Nephron (organoid): ENCODE measurements around the gene GCK.

ENCODE experiments used
- H3K27ac Mint-ChIP-seq, 3 experiments: 2 replicates each; pipeline ENCODE4 v1.8.0; 2020; ENCODE audit warnings: mixed read lengths in 3 of 3, mild to moderate bottlenecking in 2 of 3, moderate library complexity in 1 of 3
- H3K27me3 Mint-ChIP-seq: 2 replicates; pipeline ENCODE4 v1.8.0; 2021; ENCODE audit warnings: low read depth, mild to moderate bottlenecking, moderate library complexity, mixed read lengths
- H3K36me3 Mint-ChIP-seq: 2 replicates; pipeline ENCODE4 v1.8.0; 2020; ENCODE audit warnings: low read depth, mixed read lengths
- H3K4me1 Mint-ChIP-seq: 2 replicates; pipeline ENCODE4 v1.8.0; 2020; ENCODE audit warnings: mixed read lengths
- H3K4me3 Mint-ChIP-seq, 3 experiments: 2 replicates each; pipeline ENCODE4 v1.8.0; 2020; ENCODE audit warnings: mild to moderate bottlenecking in 3 of 3, mixed read lengths in 3 of 3, moderate library complexity in 2 of 3
- H3K9me3 Mint-ChIP-seq: 2 replicates; pipeline ENCODE4 v1.8.0; 2020; ENCODE audit warnings: mixed read lengths
- CTCF ChIP-seq, 3 experiments: fragments of 200-600 bp; sonication (generic); IDR thresholded peaks; one replicate each; pipeline ENCODE4 v1.5.0; 2021; ENCODE audit warnings: antibody characterized with exemption in 3 of 3; ENCODE audit not compliant: unreplicated experiment in 3 of 3

Gene GCK

GRCh38 chr7:44152971-44153947 is 36.0 kb downstream of the GCK start:
- H3K27ac Mint-ChIP-seq = no peak overlapping the region
- H3K27me3 Mint-ChIP-seq = peaks cover 15% of the 10 kb centered on the region
- no peak for TF ChIP-seq CTCF (IDR thresholded peaks at IDR 0.05; ENCODE audit: unreplicated experiment in 3 of 3)
- peaks cover 31% of the 10 kb centered on the region for H3K4me1 Mint-ChIP-seq
- H3K9me3 Mint-ChIP-seq = no peaks in the 10 kb centered on the region
- no peaks in the 10 kb centered on the region for H3K36me3 Mint-ChIP-seq
- H3K4me3 Mint-ChIP-seq = no peak overlapping the region

- H3K36me3 Mint-ChIP-seq = no peaks in the 10 kb centered on the region
- no peak overlapping the region for H3K4me3 Mint-ChIP-seq
- no peak overlapping the region for H3K27ac Mint-ChIP-seq
- H3K4me1 Mint-ChIP-seq = peaks cover 42% of the 10 kb centered on the region
- no peaks in the 10 kb centered on the region for H3K9me3 Mint-ChIP-seq
- no peak for TF ChIP-seq CTCF (IDR thresholded peaks at IDR 0.05; ENCODE audit: unreplicated experiment in 3 of 3)
- H3K27me3 Mint-ChIP-seq = peaks cover 20% of the 10 kb centered on the region
Measured at GRCh38 chr7:44151956-44152355, 37.3 kb downstream of the GCK start.

- no peak for TF ChIP-seq CTCF (IDR thresholded peaks at IDR 0.05; ENCODE audit: unreplicated experiment in 3 of 3)
- Mint-ChIP-seq H3K27me3 (peaks cover 27% of the 10 kb centered on the region), H3K4me1 (peaks cover 48% of the 10 kb centered on the region), H3K9me3 (no peaks in the 10 kb centered on the region), H3K4me3 (no peak overlapping the region), H3K36me3 (no peaks in the 10 kb centered on the region), H3K27ac (peak overlapping the region; percentile 90 to 92 (median 91))
Measured at GRCh38 chr7:44150966-44151941, 38.0 kb downstream of the GCK start.

- no peak for TF ChIP-seq CTCF (IDR thresholded peaks at IDR 0.05; ENCODE audit: unreplicated experiment in 3 of 3)
- H3K27ac Mint-ChIP-seq = peak overlapping the region; percentile 90 to 92 (median 91)
- H3K4me3 Mint-ChIP-seq = peak overlapping the region in 1 of 3 experiments; percentile 15
- peaks cover 31% of the 10 kb centered on the region for H3K27me3 Mint-ChIP-seq
- H3K36me3 Mint-ChIP-seq = no peaks in the 10 kb centered on the region
- H3K9me3 Mint-ChIP-seq = no peaks in the 10 kb centered on the region
- H3K4me1 Mint-ChIP-seq = peaks cover 48% of the 10 kb centered on the region
Measured at GRCh38 chr7:44150466-44150832, 38.8 kb downstream of the GCK start.

- Mint-ChIP-seq H3K27ac (peak overlapping the region; percentile 90 to 92 (median 91)), H3K27me3 (peaks cover 37% of the 10 kb centered on the region), H3K36me3 (no peaks in the 10 kb centered on the region), H3K9me3 (no peaks in the 10 kb centered on the region), H3K4me1 (peaks cover 48% of the 10 kb centered on the region), H3K4me3 (peak overlapping the region in 1 of 3 experiments; percentile 15)
- TF ChIP-seq CTCF (IDR thresholded peaks at IDR 0.05; ENCODE audit: unreplicated experiment in 3 of 3) = no peak
Measured at GRCh38 chr7:44149571-44150465, 39.4 kb downstream of the GCK start.
